HG03159 (cell line): ENCODE measurements around the gene NCLN.
"Not testable (repeated sequence)": the region's sequence is repeated elsewhere in the genome, so short reads cannot be mapped to it uniquely, and the experiment has no call there.

Source experiments
- ATAC-seq: cut with Tn5 transposase; IDR thresholded peaks from one replicate; pipeline ENCODE4 v1.9.1; 2021; ENCODE audit warnings: mild to moderate bottlenecking, moderate library complexity; ENCODE audit not compliant: unreplicated experiment

Gene NCLN

GRCh38 chr19:3196064-3196932 is 10.6 kb downstream of the NCLN start:
- ATAC-seq: no peak

- ATAC-seq: no peak
Observed at GRCh38 chr19:3196933-3197205, 11.1 kb downstream of the NCLN start.

GRCh38 chr19:3198901-3199700 is 13.4 kb downstream of the NCLN start:
- no peak for ATAC-seq

- ATAC-seq: no peak
Observed at GRCh38 chr19:3201072-3201700, 15.5 kb downstream of the NCLN start.

- no peak for ATAC-seq
Observed at GRCh38 chr19:3201911-3202310, 16.2 kb downstream of the NCLN start.

- ATAC-seq: no peak
Observed at GRCh38 chr19:3202346-3202745, 16.6 kb downstream of the NCLN start.

GRCh38 chr19:3202895-3203294 is 17.2 kb downstream of the NCLN start:
- ATAC-seq: not testable (repeated sequence)

GRCh38 chr19:3203805-3204645 is 18.3 kb downstream of the NCLN start:
- ATAC-seq: no peak

GRCh38 chr19:3204646-3205275 is 19.0 kb downstream of the NCLN start:
- ATAC-seq: no peak

GRCh38 chr19:3206216-3206953 is 20.7 kb downstream of the NCLN start:
- no peak for ATAC-seq

GRCh38 chr19:3207461-3208242 is 21.9 kb downstream of the NCLN start:
- ATAC-seq: no peak

- ATAC-seq: no peak
Observed at GRCh38 chr19:3208317-3209207, 22.8 kb downstream of the NCLN start.

GRCh38 chr19:3210347-3211017 is 24.8 kb downstream of the NCLN start:
- no peak for ATAC-seq

- ATAC-seq: no peak
Observed at GRCh38 chr19:3211191-3211590, 25.5 kb downstream of the NCLN start.

- ATAC-seq: no peak
Observed at GRCh38 chr19:3213159-3213558, 27.4 kb downstream of the NCLN start.

- ATAC-seq: no peak
Observed at GRCh38 chr19:3216874-3217273, 31.1 kb downstream of the NCLN start.

GRCh38 chr19:3220576-3220975 is 34.8 kb downstream of the NCLN start:
- ATAC-seq: no peak
